GM21723 (cell line): ENCODE data around the gene RNF113A.
A peak's percentile ranks its signal among the peaks of the same experiment; 100 is the strongest.
"Not testable (repeated sequence)": the region's sequence is repeated elsewhere in the genome, so short reads cannot be mapped to it uniquely, and the experiment has no call there.

Experiments
- ATAC-seq: cut with Tn5 transposase; IDR thresholded peaks from one replicate; pipeline ENCODE4 v1.9.1; 2021; ENCODE audit warnings: mild to moderate bottlenecking, moderate library complexity; ENCODE audit not compliant: unreplicated experiment

RNF113A gene

GRCh38 chrX:119871599-119872395 lies at the start of gene RNF113A, which contains the start of gene NDUFA1:
TSS of gene RNF113A (minus strand) at chrX:119871733. CDS start at chrX:119871613, 120 bp downstream.
TSS of gene NDUFA1 (plus strand) at chrX:119871832. CDS start at chrX:119871912, 80 bp downstream.
- ATAC-seq, result peak; percentile 93

GRCh38 chrX:119919835-119920585 lies 48.5 kb upstream of the RNF113A start:
- ATAC-seq, result no peak

GRCh38 chrX:119917877-119918276 lies 46.3 kb upstream of the RNF113A start:
- no peak for ATAC-seq

GRCh38 chrX:119916310-119916709 lies 44.8 kb upstream of the RNF113A start:
- no peak for ATAC-seq

- ATAC-seq, result no peak
These were observed 29.4 kb upstream of the RNF113A start for GRCh38 chrX:119900976-119901375.

- no peak for ATAC-seq
These were observed 27.6 kb upstream of the RNF113A start for GRCh38 chrX:119899125-119899524.

- no peak for ATAC-seq
These were observed 24.4 kb upstream of the RNF113A start, which contains the start of gene AKAP14 for GRCh38 chrX:119895843-119896326. TSS of gene AKAP14 (plus strand) at chrX:119895893. CDS start at chrX:119903224, 7,331 bp downstream.

GRCh38 chrX:119891961-119892692 lies 20.6 kb upstream of the RNF113A start:
- not testable (repeated sequence) for ATAC-seq

GRCh38 chrX:119890626-119891025 lies 19.1 kb upstream of the RNF113A start:
- ATAC-seq, result not testable (repeated sequence)

GRCh38 chrX:119887721-119888425 lies 16.3 kb upstream of the RNF113A start:
- ATAC-seq, result no peak

GRCh38 chrX:119885554-119886428 lies 14.3 kb upstream of the RNF113A start:
- no peak for ATAC-seq

- peak; percentile 84 for ATAC-seq
These were observed 9.3 kb upstream of the RNF113A start for GRCh38 chrX:119880552-119881437.

GRCh38 chrX:119880076-119880475 lies 8.5 kb upstream of the RNF113A start:
- ATAC-seq, result peak; percentile 65

- ATAC-seq, result no peak
These were observed 7.2 kb upstream of the RNF113A start for GRCh38 chrX:119878740-119879139.

- peak; percentile 53 for ATAC-seq
These were observed 311 bp downstream of the RNF113A start for GRCh38 chrX:119871245-119871598.

GRCh38 chrX:119870626-119871131 lies 854 bp downstream of the RNF113A start:
- peak; percentile 24 for ATAC-seq

- ATAC-seq, result no peak
These were observed 18.1 kb downstream of the RNF113A start for GRCh38 chrX:119853444-119853843.
